GM13977 (cell line): ENCODE measurements around the gene GPR85.

Experiments used
- DNase-seq: peaks from one replicate; pipeline ENCODE4 v3.0.0; 2012; ENCODE audit warnings: low spot score
- CTCF ChIP-seq: IDR thresholded peaks from 2 replicates; pipeline ENCODE4 v1.5.1; 2012; ENCODE audit warnings: mild to moderate bottlenecking, control low read depth; ENCODE audit not compliant: insufficient read depth; ENCODE audit errors: extremely low read depth, missing control alignments
- in situ Hi-C: fragments of 300-500 bp; cut with MboI; formaldehyde crosslinking; loops from one replicate; pipeline ENCODE4 v1.12.0; 2022; ENCODE audit warnings: low sequenced_read_pairs, low pct_unique_long_range_greater_than_20kb, mixed read lengths, inconsistent platforms; ENCODE audit not compliant: unreplicated experiment

Gene GPR85

DNA sequence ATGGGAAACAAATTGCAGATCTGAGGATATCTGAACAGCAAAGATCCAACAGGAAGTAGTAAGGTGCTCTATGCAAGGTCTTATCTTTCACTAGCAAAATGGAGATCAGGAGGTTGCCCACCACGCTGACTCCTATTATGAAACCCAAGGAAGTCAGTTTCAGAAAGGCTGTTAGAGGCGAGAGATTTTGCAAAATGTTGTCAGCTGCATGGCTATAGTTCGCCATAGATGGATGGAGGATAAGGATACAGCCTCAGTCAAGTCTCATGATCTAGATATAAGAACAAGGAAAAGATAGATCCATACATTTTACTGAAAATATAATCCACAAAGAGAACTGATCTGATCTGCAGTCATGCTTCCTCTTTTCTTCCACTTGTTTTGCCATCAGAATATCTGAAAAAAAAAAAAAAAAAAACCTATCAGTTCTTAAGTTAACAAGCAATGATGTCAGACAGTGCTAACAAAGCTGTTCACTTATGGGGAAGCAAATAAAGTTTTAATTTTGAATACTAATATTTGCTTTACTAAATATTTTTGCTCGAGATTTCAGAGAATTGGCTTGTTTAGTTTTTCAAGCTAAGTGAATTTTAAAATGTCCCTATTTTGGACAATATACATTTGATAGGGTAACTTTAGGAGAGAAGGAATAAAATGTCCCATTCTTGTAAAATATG is 2.0 kb downstream of the GPR85 start:
- TF ChIP-seq CTCF = no peak
- no peak for DNase-seq
- in situ Hi-C loops = no loop called here

DNA sequence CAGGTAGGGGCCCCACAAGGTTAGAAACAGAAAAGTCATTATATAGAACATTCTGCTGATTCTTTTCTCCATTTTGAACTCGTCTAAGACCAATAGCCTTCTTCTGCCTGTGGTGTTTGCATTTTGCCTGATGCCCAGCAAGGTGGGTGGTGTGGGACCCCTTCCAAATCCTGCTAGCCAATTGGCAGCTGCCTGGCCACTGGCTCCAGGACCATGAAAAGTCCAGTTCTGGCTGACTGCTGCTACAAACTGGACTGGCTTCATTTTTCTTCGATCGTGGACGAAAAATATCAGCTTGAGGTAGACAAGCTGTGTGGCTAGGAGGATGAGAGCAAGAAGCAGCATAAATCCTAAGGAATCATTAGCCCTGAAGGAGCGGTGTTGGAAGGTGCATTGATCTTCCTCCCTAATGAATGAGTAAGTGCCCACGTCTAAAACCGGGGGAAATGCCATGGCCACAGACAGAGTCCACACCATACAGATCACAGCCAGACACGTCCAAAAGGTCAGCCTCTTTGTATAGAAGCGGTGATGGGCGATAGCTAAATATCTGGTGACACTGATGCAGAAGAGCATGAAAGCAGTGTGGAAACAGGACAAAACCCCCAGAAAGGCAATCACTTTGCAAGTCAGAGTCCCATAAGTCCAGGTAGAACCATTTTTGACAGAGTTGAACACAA is 2.7 kb downstream of the GPR85 start:
- no peak for DNase-seq
- no peak for TF ChIP-seq CTCF
- in situ Hi-C loops = no loop called here

GRCh38 chr7:113083132-113083815 is 3.4 kb downstream of the GPR85 start:
- no peak for TF ChIP-seq CTCF
- no peak for DNase-seq
- in situ Hi-C loops = no loop called here

- in situ Hi-C loops = no loop called here
- no peak for DNase-seq
- no peak for TF ChIP-seq CTCF
Measured at GRCh38 chr7:113078331-113078730, 8.3 kb downstream of the GPR85 start.

DNA sequence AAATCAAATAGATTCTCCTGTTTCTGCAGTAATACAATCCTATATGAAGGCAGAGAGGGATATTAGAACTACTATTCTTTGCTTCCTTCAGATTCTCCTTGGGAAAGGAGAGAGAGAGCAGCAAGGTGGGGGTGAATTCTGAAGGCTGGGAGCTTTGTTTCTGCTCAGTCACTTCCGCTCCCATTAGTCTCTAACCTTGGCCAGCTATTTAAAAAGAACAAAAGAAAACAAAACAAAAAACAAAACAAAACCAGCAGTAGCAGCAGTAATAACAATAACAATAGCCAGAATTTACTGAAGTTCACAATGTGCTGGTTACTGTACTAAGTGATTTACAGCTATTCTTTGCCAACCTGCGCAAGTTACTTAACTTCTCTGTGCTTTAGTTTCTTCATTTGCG is 9.9 kb downstream of the GPR85 start:
- no peak for TF ChIP-seq CTCF

GRCh38 chr7:113071465-113071864 is 15.2 kb downstream of the GPR85 start:
- no peak for DNase-seq
- no peak for TF ChIP-seq CTCF
- in situ Hi-C loops = no loop called here

More for the DNA sequence above, 9.9 kb downstream of the GPR85 start:
- in situ Hi-C loops = no loop called here
- DNase-seq = no peak
